Hematopoietic multipotent progenitor cell treated with erythropoietin and hydrocortisone succinate and interleukin-3 and kit ligand, for 15 days (in vitro differentiated cells): ENCODE data around the gene MLN.

ENCODE experiments used
- DNase-seq: peaks from one replicate; pipeline ENCODE4 v3.0.0-alpha.2; 2015; ENCODE audit warnings: low spot score

MLN gene, protein sequence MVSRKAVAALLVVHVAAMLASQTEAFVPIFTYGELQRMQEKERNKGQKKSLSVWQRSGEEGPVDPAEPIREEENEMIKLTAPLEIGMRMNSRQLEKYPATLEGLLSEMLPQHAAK

DNA sequence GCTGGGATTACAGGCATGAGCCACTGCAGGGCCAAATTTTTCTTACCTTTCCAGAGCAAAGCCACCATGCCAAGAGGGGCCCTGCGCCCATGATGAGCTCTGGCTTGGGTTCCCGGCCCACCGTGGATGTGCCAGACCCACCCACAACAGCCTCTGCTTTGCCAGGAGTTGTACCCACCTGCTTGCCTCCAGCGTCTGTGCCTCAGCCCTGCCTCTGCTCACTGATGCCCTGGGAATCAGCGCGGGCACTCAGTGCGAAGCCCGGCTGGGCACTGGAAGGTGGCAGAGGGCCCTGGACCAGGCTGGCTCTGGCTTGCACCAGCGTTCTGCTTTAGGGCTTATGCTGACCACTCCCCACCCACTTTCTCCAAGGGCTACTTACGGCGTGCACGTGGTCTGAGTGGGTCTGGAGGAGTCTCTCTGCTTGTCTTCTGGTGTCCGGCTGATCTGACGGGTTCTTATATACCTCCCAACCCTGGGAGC is at the start of gene MLN:
TSS of gene MLN (minus strand) at position 433 of the 483 bp plus-strand sequence. CDS start 2,840 bp downstream, outside the sequence.
- DNase-seq, result no peak

DNA sequence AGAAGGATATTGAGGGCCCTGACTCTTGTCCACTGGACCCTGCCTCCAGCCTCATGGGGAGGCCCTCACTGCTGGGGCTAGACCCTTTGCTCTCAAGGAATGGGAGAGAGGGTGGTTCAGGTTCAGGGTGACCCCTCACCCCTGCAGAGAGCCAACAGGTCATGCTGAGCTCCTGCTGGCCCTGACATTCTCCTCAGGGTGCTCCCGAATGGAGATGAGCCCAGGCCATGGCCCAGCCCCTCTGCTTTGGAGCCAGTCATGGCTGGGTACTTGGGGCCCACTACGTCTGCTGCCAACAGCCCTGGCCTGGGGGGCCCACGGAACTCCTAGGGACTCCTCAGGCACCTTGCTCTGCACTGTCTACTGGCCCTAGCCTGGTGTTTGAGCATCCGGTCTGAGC is 49.2 kb upstream of the MLN start:
- no peak for DNase-seq

DNA sequence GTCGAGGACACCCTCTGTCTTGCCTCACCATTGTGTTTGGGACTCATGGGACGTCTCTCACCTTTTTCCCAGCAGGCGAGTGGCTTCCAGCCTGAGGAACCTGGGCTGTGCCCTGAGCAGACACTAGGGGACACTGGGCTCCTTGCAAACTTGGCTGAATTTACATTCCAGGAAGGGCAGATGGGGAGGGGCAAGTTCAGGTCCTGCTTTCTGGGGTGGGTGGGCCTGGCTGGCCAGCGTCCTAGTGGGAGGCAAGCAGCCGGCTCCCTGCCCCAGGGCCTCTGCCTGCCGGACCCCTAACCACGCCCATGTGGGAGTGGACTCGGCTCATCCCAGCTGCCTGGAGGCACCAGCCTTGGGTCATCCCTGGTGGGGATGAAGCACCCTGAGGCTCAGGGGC is 48.2 kb upstream of the MLN start:
- DNase-seq, result no peak

DNA sequence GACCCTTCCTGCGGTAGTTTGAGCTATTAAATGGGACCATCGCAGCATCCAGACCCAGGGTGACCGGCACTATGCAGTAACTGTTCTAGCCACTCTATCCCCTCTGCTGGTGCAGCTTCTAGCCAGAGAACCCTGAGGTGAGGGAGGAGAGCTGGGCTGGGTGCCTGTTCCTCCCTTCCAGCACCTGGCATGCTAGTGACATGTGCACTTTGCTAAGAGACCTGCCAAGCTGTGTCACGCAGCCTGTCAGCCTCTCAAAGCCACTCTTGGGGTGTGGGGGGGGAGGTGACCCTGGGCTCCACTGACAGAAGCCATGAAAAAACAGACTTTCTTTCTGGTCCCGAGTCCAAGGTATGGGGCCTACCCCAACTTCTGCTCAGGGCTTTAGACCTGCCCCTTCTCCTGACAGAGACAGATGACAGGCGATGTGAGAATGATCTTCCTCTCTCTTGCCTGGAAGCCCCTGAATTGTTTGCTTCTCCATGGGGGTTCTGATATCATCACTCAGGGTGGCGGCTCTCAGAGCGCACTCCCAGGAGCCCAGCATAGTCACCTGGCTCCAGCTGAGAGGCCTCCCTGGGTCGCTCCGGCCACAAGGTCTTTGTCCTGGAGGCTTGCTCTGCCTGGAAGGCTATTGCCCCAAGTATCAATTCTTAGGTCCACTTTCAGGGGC is 47.2 kb upstream of the MLN start:
- DNase-seq, result no peak

GRCh38 chr6:33850296-33850695 is 46.5 kb upstream of the MLN start:
- DNase-seq, result no peak

DNA sequence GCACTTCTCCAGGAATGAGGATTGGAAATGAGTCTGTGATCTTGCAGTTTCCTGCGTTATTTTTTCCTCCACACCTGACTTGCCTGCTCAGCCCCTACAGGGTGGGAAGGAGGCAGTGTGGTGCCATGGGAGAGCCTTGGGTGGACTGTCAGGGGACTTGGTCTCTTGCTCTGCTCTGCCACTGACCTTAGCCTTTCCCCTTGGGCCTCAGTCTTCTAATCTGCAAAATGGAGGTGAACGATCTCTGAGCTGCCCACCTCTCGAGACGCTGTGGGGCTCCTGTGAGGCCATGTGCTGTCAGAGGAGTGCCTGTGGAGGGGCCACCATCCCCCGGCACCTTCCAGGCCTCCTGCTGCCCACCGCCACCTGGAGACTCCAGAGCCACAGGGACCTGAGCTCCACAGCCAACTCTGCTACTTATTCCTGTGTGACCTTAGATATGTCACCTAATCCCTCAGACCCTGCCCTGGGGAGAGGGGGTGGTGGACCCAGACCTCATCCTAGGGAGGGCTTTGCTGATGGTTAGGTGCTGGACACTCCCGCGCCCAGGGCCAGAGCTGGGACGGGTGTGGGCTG is 45.8 kb upstream of the MLN start:
- DNase-seq, result no peak

DNA sequence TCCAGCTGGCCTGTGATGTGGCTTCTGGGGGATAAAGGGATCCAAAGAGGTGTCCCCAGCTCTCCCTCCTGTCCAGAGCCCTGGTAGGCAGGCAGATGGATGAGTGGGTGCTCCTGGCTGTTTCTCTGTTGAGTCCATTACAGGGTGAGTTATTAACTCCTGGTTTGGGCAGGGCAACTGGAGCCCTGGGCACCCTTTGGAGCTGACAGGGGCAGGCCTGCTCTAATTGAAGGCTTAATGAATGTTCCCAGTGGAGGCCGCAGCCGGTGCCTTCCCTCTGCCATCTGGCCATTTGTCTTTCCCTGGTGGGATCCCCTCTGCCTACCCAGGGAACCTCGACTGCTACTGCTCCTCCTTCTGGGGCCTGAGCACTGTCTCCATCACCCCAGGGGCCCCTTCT is 44.7 kb upstream of the MLN start:
- DNase-seq, result no peak

GRCh38 chr6:33847867-33848266 is 44.1 kb upstream of the MLN start:
- DNase-seq, result no peak

DNA sequence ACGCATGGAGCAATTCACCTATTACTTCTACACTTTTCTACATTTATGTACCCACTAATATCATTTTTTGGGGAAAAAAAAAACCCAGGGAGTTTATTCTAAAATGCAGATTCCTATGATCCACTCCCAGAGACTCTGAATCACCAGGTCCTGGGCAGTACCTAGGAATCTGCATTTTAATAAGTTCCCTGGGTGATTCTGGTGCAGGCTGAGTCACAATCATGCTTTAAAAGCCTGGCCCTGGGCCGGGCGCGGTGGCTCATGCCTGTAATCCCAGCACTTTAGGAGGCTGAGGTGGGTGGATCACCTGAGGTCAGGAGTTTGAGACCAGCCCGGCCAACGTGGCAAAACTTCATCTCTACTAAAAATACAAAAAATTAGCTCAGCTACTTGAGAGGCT is 43.3 kb upstream of the MLN start:
- no peak for DNase-seq

- no peak for DNase-seq
Observed at GRCh38 chr6:33846226-33846625, 42.4 kb upstream of the MLN start.

DNA sequence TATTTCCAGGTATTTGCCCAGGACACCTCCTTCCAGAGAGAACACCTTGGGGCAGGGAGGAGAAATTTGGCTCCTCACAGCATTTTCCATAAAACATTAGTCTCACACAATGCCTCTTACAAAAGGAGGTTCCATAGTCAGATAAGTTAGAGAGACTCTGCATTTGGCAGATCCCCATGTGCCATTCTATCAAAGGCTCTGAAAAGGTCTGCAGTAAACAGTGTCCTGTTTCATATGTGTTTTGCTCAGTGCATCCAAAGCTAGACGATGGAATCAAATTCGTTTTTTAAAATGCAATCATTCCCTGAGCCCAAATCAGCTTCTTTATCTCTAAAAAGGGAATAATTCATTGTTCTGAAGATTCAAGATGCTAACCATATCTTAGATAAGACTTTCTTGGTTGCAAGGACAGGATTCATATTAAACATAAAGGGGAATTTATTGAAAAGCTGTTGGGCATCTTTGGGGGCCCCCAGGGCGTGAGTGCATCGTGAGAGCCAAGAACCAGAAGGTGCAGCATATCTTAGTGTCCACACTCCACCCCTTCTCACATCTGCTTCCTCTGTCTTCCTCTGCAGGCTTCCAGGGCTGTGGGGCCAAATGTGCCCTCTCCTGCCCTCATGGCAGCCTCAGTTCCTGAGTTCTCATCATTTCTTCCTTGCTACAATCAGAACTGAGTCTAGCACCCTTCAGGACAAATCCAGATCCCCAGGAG is 41.4 kb upstream of the MLN start:
- DNase-seq, result no peak

- DNase-seq, result no peak
Observed at GRCh38 chr6:33843131-33844121, 39.6 kb upstream of the MLN start.

DNA sequence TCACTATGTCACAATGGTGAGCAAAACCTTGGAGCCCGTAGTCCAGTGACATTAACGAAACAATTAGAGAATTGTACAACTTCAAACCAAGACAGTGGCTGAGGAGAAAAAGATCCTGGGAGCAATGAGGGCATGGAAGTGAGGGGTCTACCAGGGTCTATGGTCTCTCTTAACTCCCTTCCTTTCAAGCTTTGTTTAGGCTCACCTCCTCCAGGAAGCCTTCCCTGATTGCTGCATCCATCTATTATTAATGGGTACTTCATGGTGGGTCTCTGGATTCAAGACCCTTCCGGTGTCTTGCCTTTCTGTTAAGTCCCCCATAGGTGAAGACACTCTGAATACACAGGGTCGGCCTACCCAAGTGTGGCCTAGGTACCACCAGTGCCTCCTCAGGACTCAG is 38.1 kb upstream of the MLN start:
- DNase-seq, result no peak

GRCh38 chr6:33841070-33841469 is 37.3 kb upstream of the MLN start:
- DNase-seq, result no peak

DNA sequence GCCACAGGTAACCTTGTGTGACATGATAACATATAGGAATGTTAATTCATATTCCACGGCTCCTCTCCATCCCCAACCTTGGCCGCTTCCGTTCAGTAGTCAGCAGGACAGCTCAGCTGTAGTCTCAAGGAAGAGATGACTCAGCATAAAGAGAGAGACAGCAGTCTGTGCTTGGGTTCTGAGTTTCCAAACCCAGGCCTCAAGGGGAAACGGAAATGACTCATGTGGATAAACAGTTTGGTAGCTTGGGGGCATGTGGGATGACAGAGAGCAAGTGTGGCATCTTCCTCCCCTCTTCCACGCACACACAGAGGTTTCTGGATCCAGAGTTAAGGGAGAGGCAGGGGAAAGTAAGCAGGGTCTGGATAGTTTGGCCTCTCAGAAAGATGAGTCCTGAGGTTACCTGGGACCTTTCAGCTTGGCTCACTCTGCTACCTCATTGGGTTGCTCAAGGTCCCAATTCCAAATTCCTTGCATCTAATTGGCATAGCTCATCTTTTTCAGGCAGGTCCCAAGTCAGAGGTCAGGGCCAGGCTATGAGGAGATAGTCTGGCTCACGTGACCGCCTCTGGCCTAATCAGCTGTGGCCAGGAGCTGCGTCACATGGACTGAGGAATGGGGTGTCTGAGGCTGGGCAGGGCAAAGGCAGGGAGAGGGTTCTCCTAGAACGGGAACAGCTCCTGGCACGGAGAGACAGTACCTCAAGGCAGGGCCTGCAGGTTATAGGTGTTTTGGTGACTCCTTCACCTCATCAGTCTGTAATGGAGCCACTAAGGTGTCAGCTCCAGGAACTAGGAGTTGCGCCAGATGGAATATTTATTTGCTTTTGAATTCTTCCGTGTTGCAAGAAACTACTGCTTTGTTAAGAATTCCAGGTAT is 36.5 kb upstream of the MLN start:
- peak; percentile 76 for DNase-seq

DNA sequence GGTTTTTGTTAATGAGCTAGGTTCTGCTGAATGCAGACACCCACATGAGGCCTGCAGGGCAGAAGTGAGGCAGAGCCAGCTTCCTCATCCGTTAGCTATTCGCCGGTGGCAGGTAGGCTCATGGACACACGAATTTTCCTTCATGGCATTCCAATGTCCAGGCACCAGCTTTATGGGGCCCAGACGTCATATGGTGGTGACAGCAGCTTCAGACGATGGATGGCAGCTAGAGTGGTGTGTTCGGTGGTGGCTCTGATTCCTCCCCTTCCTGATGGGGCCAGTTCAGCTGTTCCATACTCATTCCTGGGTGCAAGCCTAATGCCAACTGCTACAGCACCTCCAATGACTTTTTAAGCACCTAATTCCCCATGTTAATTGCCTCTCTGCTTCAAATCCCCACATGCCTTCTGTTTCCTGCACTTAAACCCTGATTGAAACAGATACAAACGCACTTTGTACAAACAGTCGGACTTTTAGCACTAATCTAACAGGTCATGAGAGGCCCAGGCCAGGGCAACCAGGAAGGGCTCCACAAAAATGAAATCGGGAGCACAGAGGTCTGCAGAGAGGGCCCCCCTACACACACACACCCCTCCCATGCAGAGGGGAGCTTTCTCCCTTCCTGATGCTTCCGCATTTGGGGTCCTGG is 35.7 kb upstream of the MLN start:
- DNase-seq, result no peak

DNA sequence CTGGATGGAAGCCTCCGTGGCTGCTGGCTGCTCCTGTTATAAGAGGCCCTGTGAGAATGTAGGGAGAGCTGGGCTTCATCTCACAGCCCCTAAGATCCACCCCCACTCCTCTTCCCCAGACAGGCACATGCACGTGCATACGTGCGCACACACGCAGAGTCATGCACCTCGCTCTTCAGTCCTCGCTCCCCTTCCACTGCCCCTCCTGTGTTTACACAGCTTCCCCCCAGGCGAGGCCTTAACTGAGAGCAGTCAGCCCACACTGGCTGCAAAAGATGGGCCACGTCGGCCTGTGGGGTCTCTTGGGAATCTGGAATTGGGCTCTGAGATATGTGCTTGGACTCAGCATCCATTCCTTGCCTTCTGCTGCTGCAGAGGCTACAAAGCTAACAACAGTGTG is 35.2 kb upstream of the MLN start:
- DNase-seq, result no peak

- DNase-seq, result no peak
Observed at GRCh38 chr6:33837971-33838665, 34.3 kb upstream of the MLN start.

GRCh38 chr6:33836806-33837469 is 33.1 kb upstream of the MLN start:
- no peak for DNase-seq
